Measurements from ENCODE around the gene DYNC1LI2.

DYNC1LI2 gene

DNA sequence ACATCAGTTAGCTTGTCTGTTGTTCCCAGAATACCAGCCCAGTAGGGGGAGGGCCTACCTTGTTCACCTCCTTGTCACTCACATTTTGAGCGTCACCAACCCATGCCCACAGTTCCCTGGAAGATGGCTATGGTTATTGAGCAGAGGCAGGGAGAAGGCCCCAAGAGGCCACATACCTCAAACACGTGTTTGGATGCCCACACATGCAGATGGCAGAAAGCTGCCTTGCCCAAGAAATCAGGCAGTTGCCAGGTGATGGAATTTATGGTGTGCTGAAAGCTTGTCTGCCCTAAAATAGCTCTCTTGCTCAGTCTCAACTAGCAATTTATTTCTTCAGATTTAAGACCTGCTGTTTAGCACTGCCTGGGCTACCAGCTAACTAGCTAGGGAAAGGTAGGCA lies 38.3 kb downstream of the DYNC1LI2 start:
- Histone ChIP-seq H3K36me3 (ENCODE audit: insufficient read depth, low read length) (no peaks in the 10 kb centered on the region), H3K9me3 (ENCODE audit: insufficient read depth, low read depth, low read length) (peaks cover 4% of the 10 kb centered on the region; the same call in 1 of the 2 replicates), H3K9ac (ENCODE audit: low read depth, low read length) (no peak overlapping the region), H3K27me3 (ENCODE audit: insufficient read depth, low read length) (no peaks in the 10 kb centered on the region), H3K27ac (ENCODE audit: low read depth, low read length) (no peak overlapping the region), H3K4me3 (ENCODE audit: low read length) (no peak overlapping the region), H3K4me1 (ENCODE audit: insufficient read depth, low read length) (no peaks in the 10 kb centered on the region)
- WGBS, result 63% methylated on average over 1 of the region's 2 CpGs

GRCh38 chr16:66712512-66712911 lies 38.9 kb downstream of the DYNC1LI2 start:
- Histone ChIP-seq H3K4me3 (ENCODE audit: low read length) (no peak overlapping the region), H3K9me3 (ENCODE audit: insufficient read depth, low read depth, low read length) (peaks cover 4% of the 10 kb centered on the region; the same call in 1 of the 2 replicates), H3K27me3 (ENCODE audit: insufficient read depth, low read length) (no peaks in the 10 kb centered on the region), H3K9ac (ENCODE audit: low read depth, low read length) (no peak overlapping the region), H3K27ac (ENCODE audit: low read depth, low read length) (no peak overlapping the region), H3K4me1 (ENCODE audit: insufficient read depth, low read length) (no peaks in the 10 kb centered on the region), H3K36me3 (ENCODE audit: insufficient read depth, low read length) (no peaks in the 10 kb centered on the region)

DNA sequence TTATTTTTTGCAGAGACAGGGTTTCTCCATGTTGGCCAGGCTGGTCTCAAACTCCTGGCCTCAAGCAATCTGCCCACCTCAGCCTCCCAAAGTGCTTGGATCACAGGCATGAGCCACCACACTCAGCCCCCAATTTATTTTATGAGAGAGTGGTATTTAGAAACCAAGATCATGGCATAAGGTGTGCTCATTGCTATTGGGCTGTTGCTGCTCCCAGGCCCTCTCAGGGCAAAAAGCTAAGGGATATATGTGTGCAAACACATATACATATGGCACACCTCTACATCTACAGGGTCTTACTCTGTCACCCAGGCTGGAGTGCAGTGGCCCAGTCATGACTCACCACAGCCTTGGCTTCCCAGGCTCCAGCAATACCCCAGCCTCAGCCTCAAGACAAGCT lies 39.8 kb downstream of the DYNC1LI2 start:
- Histone ChIP-seq H3K9ac (ENCODE audit: low read depth, low read length) (no peak overlapping the region), H3K36me3 (ENCODE audit: insufficient read depth, low read length) (no peaks in the 10 kb centered on the region), H3K27me3 (ENCODE audit: insufficient read depth, low read length) (no peaks in the 10 kb centered on the region), H3K4me1 (ENCODE audit: insufficient read depth, low read length) (no peaks in the 10 kb centered on the region), H3K4me3 (ENCODE audit: low read length) (no peak overlapping the region), H3K9me3 (ENCODE audit: insufficient read depth, low read depth, low read length) (peaks cover 4% of the 10 kb centered on the region; the same call in 1 of the 2 replicates), H3K27ac (ENCODE audit: low read depth, low read length) (no peak overlapping the region)

GRCh38 chr16:66706506-66706880 lies 44.9 kb downstream of the DYNC1LI2 start:
- Histone ChIP-seq H3K4me1 (ENCODE audit: insufficient read depth, low read length) (no peaks in the 10 kb centered on the region), H3K9me3 (ENCODE audit: insufficient read depth, low read depth, low read length) (no peaks in the 10 kb centered on the region), H3K4me3 (ENCODE audit: low read length) (no peak overlapping the region), H3K27me3 (ENCODE audit: insufficient read depth, low read length) (no peaks in the 10 kb centered on the region), H3K9ac (ENCODE audit: low read depth, low read length) (no peak overlapping the region), H3K27ac (ENCODE audit: low read depth, low read length) (no peak overlapping the region), H3K36me3 (ENCODE audit: insufficient read depth, low read length) (no peaks in the 10 kb centered on the region)
- 84% methylated on average over 8 of the region's 8 CpGs for WGBS

- Histone ChIP-seq H3K9me3 (ENCODE audit: insufficient read depth, low read depth, low read length) (no peaks in the 10 kb centered on the region), H3K9ac (ENCODE audit: low read depth, low read length) (no peak overlapping the region), H3K4me3 (ENCODE audit: low read length) (no peak overlapping the region), H3K27ac (ENCODE audit: low read depth, low read length) (no peak overlapping the region), H3K36me3 (ENCODE audit: insufficient read depth, low read length) (no peaks in the 10 kb centered on the region), H3K4me1 (ENCODE audit: insufficient read depth, low read length) (no peaks in the 10 kb centered on the region), H3K27me3 (ENCODE audit: insufficient read depth, low read length) (no peaks in the 10 kb centered on the region)
- WGBS, result 95% methylated on average over 11 of the region's 11 CpGs
Measured at GRCh38 chr16:66705790-66706505, 45.5 kb downstream of the DYNC1LI2 start.

DNA sequence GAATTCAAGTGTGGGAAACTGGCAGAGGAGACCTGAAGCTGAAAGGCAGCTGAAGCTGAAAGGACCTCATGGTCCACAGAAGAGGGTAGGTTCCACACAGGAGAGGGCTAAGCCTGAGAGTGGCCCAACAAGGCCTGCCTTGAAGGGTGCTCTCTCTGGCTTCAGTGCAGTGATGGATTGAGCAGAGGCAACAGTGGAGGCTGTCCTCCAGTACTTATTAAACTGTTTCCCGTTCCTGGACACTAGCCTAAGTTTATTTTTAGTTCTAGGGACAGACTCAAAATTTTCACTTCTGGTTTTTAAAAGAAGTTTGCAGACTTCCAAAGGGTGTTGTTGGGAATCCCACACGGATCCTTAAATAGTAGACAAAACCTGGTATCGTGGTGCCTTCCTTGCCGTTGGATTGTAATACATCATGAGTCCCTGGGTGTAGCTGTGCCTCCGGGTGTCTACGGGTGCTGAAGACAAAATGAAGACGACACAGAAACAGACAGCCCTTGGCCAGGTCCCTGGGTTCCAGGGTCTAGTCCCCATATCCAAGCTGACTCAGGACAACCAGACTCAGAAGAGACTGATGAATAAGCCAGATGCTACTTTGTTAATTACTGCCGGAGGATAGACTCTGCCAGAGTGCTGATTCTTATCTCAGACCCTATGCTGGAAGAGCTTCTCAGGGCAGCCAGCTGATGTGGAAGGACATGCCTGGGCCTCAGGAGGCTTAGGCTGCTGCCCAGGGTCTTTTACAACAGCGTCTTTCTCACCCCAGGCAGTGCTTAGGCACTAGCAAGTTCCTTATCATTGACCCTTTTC lies 47.8 kb downstream of the DYNC1LI2 start:
- no peaks in the 10 kb centered on the region for H3K36me3 ChIP-seq (ENCODE audit: insufficient read depth, low read length)
- H3K9ac ChIP-seq (ENCODE audit: low read depth, low read length), result no peak overlapping the region
- no peaks in the 10 kb centered on the region for H3K27me3 ChIP-seq (ENCODE audit: insufficient read depth, low read length)
- 89% methylated on average over 9 of the region's 9 CpGs for WGBS
- H3K27ac ChIP-seq (ENCODE audit: low read depth, low read length), result no peak overlapping the region
- no peaks in the 10 kb centered on the region for H3K9me3 ChIP-seq (ENCODE audit: insufficient read depth, low read depth, low read length)
- H3K4me1 ChIP-seq (ENCODE audit: insufficient read depth, low read length), result no peaks in the 10 kb centered on the region
- no peak overlapping the region for H3K4me3 ChIP-seq (ENCODE audit: low read length)

DNA sequence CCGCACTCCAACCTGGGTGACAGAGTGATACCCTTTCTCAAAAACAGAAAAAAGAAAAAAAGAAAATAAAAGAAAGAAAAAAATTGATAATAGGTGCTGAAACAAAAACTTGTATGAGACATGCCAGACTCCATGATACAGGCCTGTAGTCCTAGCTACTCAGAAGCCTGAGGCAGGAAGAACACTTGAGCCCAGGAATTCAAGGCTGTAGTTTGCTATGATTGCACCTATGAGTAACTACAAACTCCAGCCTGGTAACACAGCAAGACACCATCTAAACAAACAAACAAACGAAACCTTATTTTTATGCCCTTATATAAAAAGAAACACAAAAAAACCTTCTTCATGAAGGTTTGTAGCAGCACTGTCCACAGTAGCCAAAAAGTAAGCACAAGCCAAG lies 49.9 kb downstream of the DYNC1LI2 start:
- WGBS, result 83% methylated on average over 1 of the region's 2 CpGs
- Histone ChIP-seq H3K27me3 (ENCODE audit: insufficient read depth, low read length) (peaks cover 6% of the 10 kb centered on the region; the same call in 1 of the 2 replicates), H3K9ac (ENCODE audit: low read depth, low read length) (no peak overlapping the region), H3K4me3 (ENCODE audit: low read length) (no peak overlapping the region), H3K9me3 (ENCODE audit: insufficient read depth, low read depth, low read length) (no peaks in the 10 kb centered on the region), H3K27ac (ENCODE audit: low read depth, low read length) (no peak overlapping the region), H3K36me3 (ENCODE audit: insufficient read depth, low read length) (no peaks in the 10 kb centered on the region), H3K4me1 (ENCODE audit: insufficient read depth, low read length) (no peaks in the 10 kb centered on the region)

GRCh38 chr16:66701026-66701425 lies 50.4 kb downstream of the DYNC1LI2 start:
- no peaks in the 10 kb centered on the region for H3K4me1 ChIP-seq (ENCODE audit: insufficient read depth, low read length)
- H3K9me3 ChIP-seq (ENCODE audit: insufficient read depth, low read depth, low read length), result no peaks in the 10 kb centered on the region
- no peaks in the 10 kb centered on the region for H3K36me3 ChIP-seq (ENCODE audit: insufficient read depth, low read length)
- H3K27me3 ChIP-seq (ENCODE audit: insufficient read depth, low read length), result peaks cover 6% of the 10 kb centered on the region; the same call in 1 of the 2 replicates
- no peak overlapping the region for H3K27ac ChIP-seq (ENCODE audit: low read depth, low read length)
- no peak overlapping the region for H3K9ac ChIP-seq (ENCODE audit: low read depth, low read length)
- 100% methylated on average over 2 of the region's 2 CpGs for WGBS
- H3K4me3 ChIP-seq (ENCODE audit: low read length), result no peak overlapping the region

DNA sequence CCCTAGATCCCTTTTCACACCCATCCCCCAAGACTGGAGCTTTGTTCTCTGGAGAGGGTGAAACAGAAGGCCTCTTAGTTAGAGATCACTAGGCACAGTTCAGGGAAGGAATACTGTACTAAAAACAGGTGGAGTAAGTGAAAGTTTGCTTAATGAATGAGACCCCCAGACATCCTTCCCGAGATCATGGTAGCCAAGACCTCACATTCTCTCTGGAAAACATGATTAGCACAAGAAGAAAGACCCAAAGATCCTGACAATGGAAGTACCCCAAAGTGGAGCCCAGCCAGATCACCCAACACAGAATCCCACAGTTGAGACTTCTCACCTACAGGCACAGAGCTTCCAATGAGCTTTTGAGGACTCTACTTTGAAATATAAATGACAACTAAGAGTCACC lies 51.5 kb downstream of the DYNC1LI2 start:
- 70% methylated on average over 1 of the region's 1 CpG for whole genome bisulfite sequencing
- peaks cover 6% of the 10 kb centered on the region; the same call in 1 of the 2 replicates for H3K27me3 ChIP-seq (ENCODE audit: insufficient read depth, low read length)
- H3K9me3 ChIP-seq (ENCODE audit: insufficient read depth, low read depth, low read length), result no peaks in the 10 kb centered on the region
- no peaks in the 10 kb centered on the region for H3K36me3 ChIP-seq (ENCODE audit: insufficient read depth, low read length)
- H3K4me1 ChIP-seq (ENCODE audit: insufficient read depth, low read length), result peaks cover 6% of the 10 kb centered on the region
- no peak overlapping the region for H3K27ac ChIP-seq (ENCODE audit: low read depth, low read length)
- no peak overlapping the region for H3K4me3 ChIP-seq (ENCODE audit: low read length)
- no peak overlapping the region for H3K9ac ChIP-seq (ENCODE audit: low read depth, low read length)

- Histone ChIP-seq H3K9me3 (ENCODE audit: insufficient read depth, low read depth, low read length) (no peaks in the 10 kb centered on the region), H3K4me3 (ENCODE audit: low read length) (no peak overlapping the region), H3K27ac (ENCODE audit: low read depth, low read length) (no peak overlapping the region), H3K27me3 (ENCODE audit: insufficient read depth, low read length) (peaks cover 6% of the 10 kb centered on the region; the same call in 1 of the 2 replicates), H3K9ac (ENCODE audit: low read depth, low read length) (no peak overlapping the region), H3K36me3 (ENCODE audit: insufficient read depth, low read length) (no peaks in the 10 kb centered on the region), H3K4me1 (ENCODE audit: insufficient read depth, low read length) (peaks cover 6% of the 10 kb centered on the region)
- WGBS, result 95% methylated on average over 5 of the region's 7 CpGs
Measured at GRCh38 chr16:66698046-66698445, 53.4 kb downstream of the DYNC1LI2 start.

Data from HUES64 (cell line).